Muscle of back (tissue), 11 donors: Measurements from ENCODE around the gene CRNKL1. TPM values are rescaled to one million over a fixed set of nuclear protein-coding genes. Genes with fewer than 3 reads are reported as not detected.

Experiments
- DNase-seq, 3 donors: peaks; one replicate each; pipeline versions ENCODE4 v3.0.0 to v3.0.0-alpha.2; 2013
- polyA plus RNA-seq, 10 donors: library from polyadenylated mRNA; unstranded; fragments of 120-200 nt; gene quantifications; one replicate each; pipeline ENCODE4 v1.2.1, GENCODE V29; 2013; ENCODE audit not compliant: insufficient read length in 10 of 10

Gene CRNKL1
- polyA plus RNA-seq, 10 donors = 19.1 to 26.9 (median 23.6) TPM

GRCh38 chr20:20070871-20071726, 18.8 kb upstream of the CRNKL1 start:
- no peak for DNase-seq

- DNase-seq = no peak
Measured at GRCh38 chr20:20065361-20065760, 13.1 kb upstream of the CRNKL1 start.

GRCh38 chr20:20063941-20064702, 11.9 kb upstream of the CRNKL1 start:
- no peak for DNase-seq

GRCh38 chr20:20060234-20060998, 8.2 kb upstream of the CRNKL1 start:
- no peak for DNase-seq

- DNase-seq = peak in 1 of 3 donors; percentile 6
Measured at GRCh38 chr20:20051767-20052073, 546 bp downstream of the CRNKL1 start.

- DNase-seq = no peak
Measured at GRCh38 chr20:20039752-20040387, 12.4 kb downstream of the CRNKL1 start.

- DNase-seq = no peak
Measured at GRCh38 chr20:20038586-20038985, 13.7 kb downstream of the CRNKL1 start.

GRCh38 chr20:20037960-20038359, 14.3 kb downstream of the CRNKL1 start:
- no peak for DNase-seq

- DNase-seq = no peak
Measured at GRCh38 chr20:20036756-20037155, 15.5 kb downstream of the CRNKL1 start.

GRCh38 chr20:20034486-20034885, 17.8 kb downstream of the CRNKL1 start:
- no peak for DNase-seq

GRCh38 chr20:20031790-20032189, 20.5 kb downstream of the CRNKL1 start:
- no peak for DNase-seq

- DNase-seq = no peak
Measured at GRCh38 chr20:20027284-20027683, 25.0 kb downstream of the CRNKL1 start.

GRCh38 chr20:20024942-20025341, 27.3 kb downstream of the CRNKL1 start:
- no peak for DNase-seq

GRCh38 chr20:20023395-20023794, 28.9 kb downstream of the CRNKL1 start:
- DNase-seq = no peak

- DNase-seq = no peak
Measured at GRCh38 chr20:20022498-20022897, 29.8 kb downstream of the CRNKL1 start.

- DNase-seq = no peak
Measured at GRCh38 chr20:20021835-20022234, 30.4 kb downstream of the CRNKL1 start.

GRCh38 chr20:20020908-20021307, 31.4 kb downstream of the CRNKL1 start:
- DNase-seq = no peak

- DNase-seq = no peak
Measured at GRCh38 chr20:20019123-20019522, 33.1 kb downstream of the CRNKL1 start.

- DNase-seq = no peak
Measured at GRCh38 chr20:20018366-20018765, 33.9 kb downstream of the CRNKL1 start.

GRCh38 chr20:20017844-20018185, 34.5 kb downstream of the CRNKL1 start:
- no peak for DNase-seq

GRCh38 chr20:20017001-20017843, 35.0 kb downstream of the CRNKL1 start, which contains the start of gene NAA20:
Gene NAA20, plus strand, starts transcription at chr20:20017362. Its CDS starts 35 bp downstream, at chr20:20017397.
- peak; percentile 89 to 97 (median 93) for DNase-seq
